ENCODE data around the gene SLC6A1. TPM values are rescaled to one million over a fixed set of nuclear protein-coding genes. Genes with fewer than 3 reads are reported as not detected.

The SLC6A1 gene
- total RNA-seq, 1 donor from 2014 or later, result not detected

DNA sequence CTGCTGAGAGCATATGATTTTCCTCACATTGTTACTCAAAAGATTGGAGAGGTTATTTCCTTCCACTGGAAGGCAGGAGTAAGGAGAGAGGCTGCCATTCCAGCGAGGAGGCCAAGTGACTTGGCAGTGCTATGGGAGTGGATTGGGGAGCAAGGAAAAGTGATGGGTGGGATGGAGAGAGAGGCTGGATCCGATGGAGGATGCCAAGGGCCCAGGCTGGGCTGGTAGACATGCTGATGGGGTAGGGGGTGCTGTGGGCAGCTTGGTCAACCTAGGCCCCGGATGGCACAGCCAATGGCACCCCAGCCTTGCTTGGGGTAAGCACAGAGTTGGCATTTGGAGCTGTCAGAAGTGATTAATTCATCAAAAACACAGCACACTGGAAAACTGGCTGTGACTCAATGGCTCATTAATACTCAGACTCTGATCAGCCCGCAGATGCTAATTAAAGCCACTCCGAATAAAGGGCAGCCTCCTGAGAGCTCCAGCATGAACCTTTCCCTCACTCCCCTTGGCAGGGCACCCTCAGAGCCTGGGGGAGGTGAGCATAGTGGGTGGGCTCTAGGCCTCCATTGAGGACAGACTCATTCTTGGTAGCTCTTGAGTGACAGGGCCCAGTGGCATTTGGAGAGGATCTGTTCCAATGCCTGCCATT is 22.1 kb upstream of the SLC6A1 start:
- intact Hi-C loops (cut with micrococcal nuclease), result no loop called here

DNA sequence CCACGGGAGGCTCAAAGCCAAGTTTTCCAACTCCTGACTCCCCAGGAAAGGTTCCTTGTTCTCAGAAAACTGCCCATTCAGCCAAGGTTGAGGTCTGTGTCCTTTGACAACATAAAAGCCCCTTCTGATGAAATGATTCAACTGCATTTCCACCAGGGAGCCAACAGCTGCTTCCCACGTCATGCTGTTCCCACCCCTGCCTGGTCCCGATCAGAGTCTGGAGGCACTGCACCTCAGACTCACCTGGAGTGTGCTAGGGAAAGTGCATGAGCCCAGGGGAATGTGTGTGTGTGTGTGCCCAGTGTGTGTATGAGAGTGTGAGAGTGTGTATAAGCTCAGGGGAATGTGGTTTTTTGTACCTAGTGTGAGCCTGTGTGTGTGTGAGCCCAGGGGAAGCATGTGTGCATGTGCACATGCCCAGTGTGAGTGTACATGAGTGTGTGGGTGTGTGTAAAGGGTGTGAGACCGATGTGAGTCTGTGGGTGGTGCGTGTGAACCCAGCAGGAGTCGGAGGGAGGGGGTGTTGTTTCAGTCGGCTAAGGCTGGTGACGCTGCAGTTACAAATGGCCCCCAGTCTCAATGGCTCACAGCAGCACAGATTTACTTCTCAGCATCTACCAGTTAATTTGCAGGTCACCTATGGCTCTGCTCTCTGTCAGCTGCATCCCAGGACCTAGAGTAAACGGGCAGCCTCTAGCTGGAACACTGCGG is 20.3 kb upstream of the SLC6A1 start:
- intact Hi-C loops (cut with micrococcal nuclease), result no loop called here

DNA sequence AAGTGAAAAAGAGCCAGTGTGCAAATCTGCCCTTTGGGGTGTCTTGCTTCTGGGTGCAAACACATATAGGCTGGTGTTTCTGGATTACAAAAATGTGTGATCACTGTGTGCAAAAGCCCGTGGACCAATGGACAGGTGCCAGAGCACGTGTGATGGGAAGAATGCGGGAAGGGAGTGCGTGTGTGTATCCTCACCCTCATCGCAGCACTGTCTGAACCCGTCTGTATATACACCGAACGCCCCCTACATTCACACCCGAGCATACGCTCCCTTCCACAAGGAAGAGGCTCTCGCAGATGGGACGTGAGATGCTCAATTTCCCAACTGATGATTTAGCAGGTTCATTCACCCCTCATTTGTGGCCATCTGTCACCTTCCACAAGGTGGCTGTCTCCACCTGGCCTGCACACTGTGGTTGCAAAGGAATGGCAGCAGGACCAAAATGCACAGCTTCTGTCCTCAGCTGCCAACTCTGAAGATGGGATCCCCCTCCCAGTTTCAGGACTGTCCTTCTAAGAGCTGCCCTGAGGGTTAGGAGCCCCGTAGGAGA is 19.4 kb upstream of the SLC6A1 start:
- intact Hi-C loops (cut with micrococcal nuclease), result no loop called here

DNA sequence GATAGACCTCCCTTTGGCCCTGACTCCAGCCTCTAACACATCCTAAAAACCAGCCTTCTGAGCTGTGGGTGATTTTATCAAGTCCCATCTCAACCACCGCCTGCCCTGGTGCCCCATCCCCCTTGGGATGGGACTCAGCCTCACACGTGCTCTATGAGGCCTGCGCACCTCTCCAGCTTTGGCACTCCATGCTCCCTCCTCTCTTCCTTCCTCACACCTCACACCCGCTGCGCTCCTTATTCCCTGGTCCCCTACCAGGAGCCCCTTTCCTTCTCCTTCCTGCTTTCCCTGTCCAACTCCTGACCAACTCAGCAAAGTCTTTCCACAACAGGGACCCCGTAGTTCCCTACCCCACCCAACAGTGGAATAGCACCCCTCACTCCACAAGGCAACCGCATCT is 18.4 kb upstream of the SLC6A1 start:
- intact Hi-C loops (cut with micrococcal nuclease), result no loop called here

DNA sequence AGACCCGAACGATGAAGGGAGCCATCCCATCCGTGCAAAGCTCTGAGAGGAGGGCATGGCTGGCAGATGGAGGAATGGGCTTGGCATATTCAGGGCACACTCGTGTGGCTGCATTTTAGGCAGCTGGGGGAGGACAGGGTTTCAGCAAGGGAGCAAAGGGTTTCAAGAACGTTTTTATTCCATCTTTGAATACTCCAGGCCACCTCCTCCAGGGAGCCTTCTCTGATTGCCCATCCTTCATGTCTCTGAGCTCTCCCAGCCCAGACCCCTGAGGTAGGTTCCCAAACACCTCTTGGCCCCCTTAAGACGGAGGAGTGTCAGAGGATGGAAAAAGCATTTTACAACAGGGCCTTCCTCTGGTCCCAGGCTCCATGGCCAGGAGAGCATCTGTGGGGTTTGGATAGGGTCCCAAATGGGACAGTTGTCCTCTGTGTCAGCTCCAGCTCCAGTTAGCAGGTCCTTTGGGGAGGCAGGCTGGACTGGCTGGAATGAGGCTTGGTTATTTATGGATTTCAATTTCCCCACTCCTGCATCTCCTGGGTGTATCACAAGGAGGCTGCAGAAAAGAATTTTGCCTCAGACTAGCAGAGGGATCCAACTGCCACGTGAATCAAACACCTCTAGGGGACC is 17.7 kb upstream of the SLC6A1 start:
- intact Hi-C loops (cut with micrococcal nuclease), result no loop called here

GRCh38 chr3:10975695-10976234 is 16.8 kb upstream of the SLC6A1 start:
- intact Hi-C loops (cut with micrococcal nuclease), result no loop called here

DNA sequence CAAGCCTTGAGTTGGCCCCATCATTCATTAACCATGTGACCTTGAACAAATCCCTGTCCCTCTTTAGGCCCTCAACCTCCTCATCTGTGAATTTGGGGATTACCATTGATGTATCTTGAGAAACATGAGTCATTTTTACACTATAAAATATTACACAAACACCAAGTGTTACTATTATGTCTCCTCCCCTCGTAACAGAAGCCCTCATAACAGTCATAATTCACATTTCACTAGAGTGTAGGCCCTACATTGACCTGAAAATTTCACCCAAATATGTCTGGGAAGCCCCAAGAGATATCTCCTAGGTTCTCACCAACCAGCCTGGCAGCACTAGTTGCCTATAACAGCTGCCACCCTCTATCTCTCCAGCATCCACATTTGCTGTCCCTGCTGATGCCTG is 15.8 kb upstream of the SLC6A1 start:
- intact Hi-C loops (cut with micrococcal nuclease), result no loop called here

DNA sequence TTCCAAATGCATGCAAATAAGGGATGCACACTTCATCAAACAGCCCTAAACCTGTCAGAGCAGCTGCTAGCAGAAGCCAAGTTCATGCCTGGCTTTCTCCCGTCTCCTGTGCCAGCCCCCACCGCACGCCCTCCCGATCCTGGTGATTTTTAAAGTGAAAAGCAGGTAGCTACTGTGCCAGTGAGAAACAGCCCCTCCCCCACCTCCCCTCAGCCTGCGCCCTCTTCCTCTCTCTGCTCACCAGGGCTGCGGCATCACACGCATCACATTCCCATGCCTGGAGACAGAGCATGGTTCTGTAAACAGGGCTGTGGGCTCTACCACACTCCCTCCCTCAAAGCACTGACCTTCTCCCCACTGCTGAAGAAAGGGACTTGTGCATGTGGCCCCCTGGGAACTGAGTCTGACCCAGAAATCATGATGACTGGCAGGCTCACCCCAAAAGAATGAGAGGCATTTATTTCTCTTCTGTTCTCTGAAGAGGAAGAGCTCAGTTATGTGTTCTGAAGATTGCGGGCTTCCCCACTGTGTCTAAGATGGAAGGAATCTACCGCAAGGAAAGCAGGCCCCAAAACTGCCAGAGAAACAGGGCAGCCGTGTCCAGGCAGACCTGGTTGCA is 14.5 kb upstream of the SLC6A1 start:
- intact Hi-C loops (cut with micrococcal nuclease), result no loop called here

DNA sequence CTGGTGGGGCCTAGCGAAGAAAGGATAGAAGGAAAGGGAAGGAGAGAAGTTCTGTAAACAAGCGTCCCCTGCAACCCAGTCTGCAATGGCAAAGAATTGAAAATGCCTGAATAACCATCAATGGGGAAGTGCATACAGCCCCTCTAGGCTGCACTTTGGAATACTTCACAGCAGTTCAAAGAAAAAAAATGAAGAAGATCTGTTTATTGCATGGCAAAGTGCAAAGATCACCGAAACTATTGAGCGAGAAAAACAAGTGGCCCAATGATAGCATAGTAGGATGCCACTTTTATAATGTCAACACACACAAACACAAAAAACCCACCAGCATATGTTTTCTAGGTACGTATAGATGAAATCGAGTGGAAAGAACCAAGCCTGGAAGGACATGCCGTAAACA is 13.6 kb upstream of the SLC6A1 start:
- intact Hi-C loops (cut with micrococcal nuclease), result no loop called here

DNA sequence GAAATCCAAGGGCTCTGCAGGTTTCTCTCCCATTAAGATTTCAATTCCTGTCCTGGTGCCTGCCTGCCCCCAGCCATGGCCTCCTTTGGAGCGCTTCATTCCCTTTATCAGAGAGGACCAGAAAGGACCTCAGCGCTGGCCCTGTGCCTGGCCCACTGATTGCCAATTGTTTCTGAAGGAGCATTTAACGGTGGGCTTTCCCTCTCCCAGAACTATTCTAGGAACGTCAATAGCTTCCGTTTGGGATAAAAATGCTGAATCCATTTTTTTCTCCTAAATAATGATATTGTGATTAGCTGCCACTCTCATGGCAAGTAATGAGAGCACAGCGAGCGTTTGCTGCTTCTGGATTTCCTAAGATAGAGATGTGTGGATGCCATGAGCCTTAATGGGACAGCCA is 12.2 kb upstream of the SLC6A1 start:
- intact Hi-C loops (cut with micrococcal nuclease), result no loop called here

DNA sequence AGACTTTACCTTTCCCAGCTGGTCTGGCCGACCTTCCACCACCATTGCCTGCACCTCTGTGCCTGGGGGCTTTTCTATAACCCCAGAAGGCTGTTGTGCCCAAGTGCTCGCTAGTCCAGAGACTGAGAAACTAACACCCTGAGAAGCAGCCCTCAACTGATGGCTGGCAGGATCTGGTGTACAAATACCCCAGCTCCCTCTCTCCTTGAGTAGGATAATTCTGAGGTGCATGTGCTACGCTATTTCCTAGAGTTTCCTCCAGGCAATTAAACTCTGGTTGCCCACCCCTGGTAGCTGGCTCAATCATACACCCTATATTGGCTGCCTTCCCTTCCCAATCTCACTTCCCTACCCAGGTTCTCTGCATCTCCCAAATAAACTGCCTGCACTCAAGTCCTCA is 11.5 kb upstream of the SLC6A1 start:
- intact Hi-C loops (cut with micrococcal nuclease), result no loop called here

DNA sequence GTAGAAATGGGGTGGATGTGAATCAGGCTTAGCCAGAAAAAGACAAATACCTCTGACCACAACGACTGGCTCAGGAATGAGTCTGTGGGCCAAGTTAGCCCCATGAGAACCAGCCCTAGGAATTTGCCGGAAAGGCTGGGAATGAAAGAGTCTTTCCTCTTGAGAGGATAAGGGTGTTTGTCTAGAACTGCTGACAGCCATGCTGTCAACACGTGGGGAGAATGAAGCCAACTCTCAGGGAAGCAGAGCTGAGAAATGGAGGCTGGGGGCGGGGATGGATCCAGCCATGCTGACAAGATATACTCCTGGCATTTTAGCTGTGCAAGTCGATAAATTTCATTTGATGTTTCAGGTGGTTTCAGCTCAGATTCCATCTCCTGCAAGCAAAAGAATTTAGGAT is 10.6 kb upstream of the SLC6A1 start:
- intact Hi-C loops (cut with micrococcal nuclease), result no loop called here

- intact Hi-C loops (cut with micrococcal nuclease), result no loop called here
Measured at GRCh38 chr3:10982782-10983181, 9.8 kb upstream of the SLC6A1 start.

DNA sequence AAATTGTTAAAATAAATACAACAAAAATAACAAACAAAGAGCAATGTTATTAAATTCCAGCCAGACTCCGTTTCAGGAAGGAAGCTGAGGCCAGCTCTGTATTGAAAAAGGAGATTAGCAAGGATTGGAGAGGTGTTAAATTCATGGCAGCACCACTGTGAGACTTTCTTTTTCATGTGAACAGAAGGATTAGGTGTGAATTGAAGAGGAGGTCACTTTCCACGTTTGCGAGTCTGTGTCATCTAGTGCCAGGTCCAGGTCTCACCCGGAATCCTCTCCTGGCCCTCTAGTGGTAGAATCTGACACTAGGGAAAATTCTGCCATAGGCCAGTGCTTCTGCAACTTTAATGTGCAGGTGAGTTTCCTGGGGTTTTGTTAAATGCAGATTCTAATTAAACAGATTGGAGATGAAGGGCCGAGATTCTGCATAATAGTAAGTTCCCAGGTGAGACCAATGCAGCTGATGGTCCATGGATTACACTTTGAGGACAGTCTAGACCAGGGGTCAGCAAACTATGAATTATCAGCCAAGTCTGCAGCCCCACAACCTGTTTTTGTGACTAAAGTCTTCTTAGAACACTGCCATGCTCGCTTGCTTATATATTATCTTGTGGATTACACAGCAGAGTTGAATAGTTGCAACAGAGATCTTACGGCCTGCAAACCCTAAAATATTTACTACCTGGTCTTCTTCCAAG is 9.2 kb upstream of the SLC6A1 start:
- intact Hi-C loops (cut with micrococcal nuclease), result no loop called here

- intact Hi-C loops (cut with micrococcal nuclease), result no loop called here
Measured at GRCh38 chr3:10984371-10984896, 8.1 kb upstream of the SLC6A1 start.

DNA sequence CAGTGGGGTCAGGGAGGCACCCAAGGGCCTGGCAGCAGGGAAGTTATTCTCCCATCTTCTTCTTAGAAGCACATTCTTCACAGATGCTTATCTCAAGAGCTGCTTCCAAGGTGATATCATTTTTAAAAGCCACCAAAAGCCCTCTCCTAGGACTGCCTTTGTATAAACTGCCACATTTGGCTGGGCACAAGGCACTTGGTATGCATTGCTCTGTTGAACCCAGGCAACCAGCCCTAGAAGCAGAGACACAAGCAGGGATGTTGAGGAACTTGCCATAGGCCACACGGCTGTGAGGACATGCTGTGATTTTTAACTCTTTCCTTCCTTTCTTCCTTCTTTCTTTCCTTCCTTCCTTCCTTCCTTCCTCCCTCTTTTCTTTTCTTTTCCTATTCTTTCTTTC is 7.4 kb upstream of the SLC6A1 start:
- intact Hi-C loops (cut with micrococcal nuclease), result no loop called here

- intact Hi-C loops (cut with micrococcal nuclease), result no loop called here
Measured at GRCh38 chr3:10986592-10986991, 6.0 kb upstream of the SLC6A1 start.

DNA sequence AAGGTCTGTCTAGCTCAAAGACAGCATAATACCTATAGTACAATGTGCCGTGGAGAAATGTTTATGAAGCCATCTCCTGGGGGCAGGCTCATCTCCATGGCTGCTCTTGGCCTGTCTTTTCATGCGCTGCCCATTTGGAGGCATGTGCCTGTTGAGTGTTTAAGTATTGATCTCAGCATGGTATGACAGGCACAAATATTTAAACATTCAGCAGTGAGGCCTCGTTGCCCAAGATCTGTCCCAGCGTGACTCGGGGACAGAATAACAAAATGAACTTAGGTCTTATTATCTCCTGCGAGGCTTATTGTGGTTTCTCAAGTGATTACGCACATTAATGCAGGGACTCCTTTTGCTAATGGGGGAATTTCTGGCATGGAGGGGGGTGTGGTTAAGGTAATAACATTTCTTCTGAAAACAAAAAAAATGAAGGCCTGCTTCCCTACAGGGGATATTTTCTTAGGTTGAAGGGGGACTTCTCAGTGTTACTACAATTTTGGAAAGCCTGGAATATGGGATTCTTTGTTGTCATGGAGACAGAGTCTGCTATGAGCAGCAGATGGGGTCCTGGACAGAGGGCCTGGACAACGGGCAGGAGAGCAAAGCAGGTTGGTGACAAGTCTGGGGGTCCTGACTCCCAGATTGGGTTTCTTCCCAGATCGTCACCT is 4.4 kb upstream of the SLC6A1 start:
- intact Hi-C loops (cut with micrococcal nuclease), result no loop called here

- intact Hi-C loops (cut with micrococcal nuclease), result no loop called here
Measured at GRCh38 chr3:10988991-10989484, 3.5 kb upstream of the SLC6A1 start.
